Endothelial cell of umbilical vein (primary cell): ENCODE data around the gene BRD1. TPM values are rescaled to one million over a fixed set of nuclear protein-coding genes. Genes with fewer than 3 reads are reported as not detected.
A peak's percentile ranks its signal among the peaks of the same experiment; 100 is the strongest.

Source experiments
- BruUV-seq: library from RNA; stranded (reverse); fragments of 400-500 nt; replicated peaks from 2 replicates; lab custom pipeline; 2021; lab: Mats Ljungman, UMichigan
- CTCF ChIA-PET: fragments of 300-600, 350-600 bp; sonication (Branson Sonifier 250); formaldehyde crosslinking; loops from one replicate; lab custom pipeline; 2021; ENCODE audit warnings: antibody characterized with exemption, inconsistent platforms; lab: Charles Lee
- POLR2A ChIA-PET: fragments of 300-600, 350-600 bp; sonication (Branson Sonifier 250); formaldehyde crosslinking; loops from one replicate; lab custom pipeline; 2021; ENCODE audit warnings: antibody characterized with exemption, inconsistent platforms; lab: Charles Lee
- DNase-seq: peaks from one replicate; pipeline ENCODE4 v3.0.0-alpha.2; 2011; ENCODE audit warnings: low read depth, low spot score
- FAIRE-seq: peaks from 2 replicates; lab custom pipeline; 2011; peaks lifted over from hg19 to GRCh38; lab: Jason Lieb, UNC
- H2AFZ ChIP-seq: 2 replicates; pipeline ENCODE4 v1.6.0; 2012; ENCODE audit warnings: low read depth, low read length, control low read depth, inconsistent platforms
- H3K27ac ChIP-seq: 2 replicates; pipeline ENCODE4 v1.5.1; 2011; ENCODE audit warnings: low read depth, mild to moderate bottlenecking, control low read depth, low read length, moderate library complexity; ENCODE audit not compliant: insufficient read depth
- H3K27me3 ChIP-seq, 2 experiments: 2 replicates each; pipeline versions ENCODE4 v1.6.0 to v1.6.1; 2011; ENCODE audit warnings: low read length in 2 of 2, mixed read lengths in 1 of 2; ENCODE audit not compliant: control insufficient read depth in 2 of 2, insufficient read depth in 2 of 2
- H3K36me3 ChIP-seq, 2 experiments: 2 replicates in 1 of 2; 3 replicates in 1 of 2; pipeline ENCODE4 v1.5.1; 2011; ENCODE audit warnings: low read length in 2 of 2, mild to moderate bottlenecking in 1 of 2, moderate library complexity in 1 of 2; ENCODE audit not compliant: control insufficient read depth in 2 of 2, insufficient read depth in 2 of 2; ENCODE audit errors: extremely low read depth in 1 of 2
- H3K4me1 ChIP-seq: 3 replicates; pipeline ENCODE4 v1.5.1; 2011; ENCODE audit warnings: mild to moderate bottlenecking, low read length; ENCODE audit not compliant: control insufficient read depth, insufficient read depth; ENCODE audit errors: extremely low read depth
- H3K4me2 ChIP-seq: 2 replicates; pipeline ENCODE4 v1.6.1; 2011; ENCODE audit warnings: low read length, control low read depth, mixed read lengths; ENCODE audit not compliant: insufficient read depth
- H3K4me3 ChIP-seq, 3 experiments: fragments of 200-600 bp in 1 of 3; sonication (generic), shearing (Covaris generic) in 1 of 3; replicated peaks in 1 of 3; 2 replicates each; pipeline ENCODE4 v1.5.1; 2011 to 2016; ENCODE audit warnings: control low read depth in 3 of 3, low read length in 3 of 3, mild to moderate bottlenecking in 2 of 3, inconsistent platforms in 1 of 3, low read depth in 1 of 3, moderate library complexity in 1 of 3; ENCODE audit not compliant: insufficient read depth in 1 of 3
- H3K79me2 ChIP-seq: 2 replicates; pipeline ENCODE4 v1.6.0; 2012; ENCODE audit warnings: low read length, inconsistent platforms; ENCODE audit not compliant: control insufficient read depth, insufficient read depth
- H3K9ac ChIP-seq: replicated peaks from 2 replicates; pipeline ENCODE3; 2011; ENCODE audit warnings: low read length, control low read depth; ENCODE audit not compliant: insufficient read depth; ENCODE audit errors: extremely low read depth
- H3K9me1 ChIP-seq: replicated peaks from 3 replicates; pipeline ENCODE4 v1.6.0; 2011; ENCODE audit warnings: mild to moderate bottlenecking, low read length; ENCODE audit not compliant: control insufficient read depth, insufficient read depth; ENCODE audit errors: extremely low read depth
- H3K9me3 ChIP-seq: replicated peaks from 2 replicates; pipeline ENCODE4 v1.5.1; 2012; ENCODE audit warnings: low read length, inconsistent platforms; ENCODE audit not compliant: control insufficient read depth, insufficient read depth
- H4K20me1 ChIP-seq: replicated peaks from 2 replicates; pipeline ENCODE3; 2011; ENCODE audit warnings: mild to moderate bottlenecking, low read length; ENCODE audit not compliant: control insufficient read depth, insufficient read depth; ENCODE audit errors: extremely low read depth
- CTCF ChIP-seq, 2 donors: IDR thresholded peaks; 1 replicate in 1 of 2; 2 replicates in 1 of 2; pipeline ENCODE4 v1.5.1; 2011; ENCODE audit warnings: low read length in 2 of 2, mild to moderate bottlenecking in 2 of 2, moderate library complexity in 2 of 2, control low read depth in 1 of 2, inconsistent platforms in 1 of 2, low read depth in 1 of 2; ENCODE audit not compliant: insufficient read depth in 1 of 2; ENCODE audit errors: extremely low read depth in 1 of 2
- EZH2 ChIP-seq: IDR thresholded peaks from 2 replicates; pipeline ENCODE4 v1.6.1; 2012; ENCODE audit warnings: borderline replicate concordance, low read depth, mild to moderate bottlenecking, moderate library complexity, low read length, inconsistent platforms; ENCODE audit not compliant: severe bottlenecking
- FOS ChIP-seq: IDR thresholded peaks from 2 replicates; pipeline ENCODE4 v1.6.1; 2011; ENCODE audit warnings: mild to moderate bottlenecking, low read length, moderate library complexity, borderline replicate concordance; ENCODE audit not compliant: insufficient read depth
- GATA2 ChIP-seq: IDR thresholded peaks from 2 replicates; pipeline ENCODE4 v1.7.0; 2011; ENCODE audit warnings: low read depth, mild to moderate bottlenecking, moderate library complexity, mixed read lengths, low read length; ENCODE audit not compliant: insufficient read length, insufficient read depth
- JUN ChIP-seq: IDR thresholded peaks from 2 replicates; pipeline ENCODE4 v1.6.1; 2011; ENCODE audit warnings: borderline replicate concordance, low read depth; ENCODE audit not compliant: insufficient read length, insufficient read depth
- MAX ChIP-seq: IDR thresholded peaks from 2 replicates; pipeline ENCODE4 v1.6.1; 2011; ENCODE audit not compliant: insufficient read depth, insufficient read length
- MYC ChIP-seq: IDR thresholded peaks from one replicate; pipeline ENCODE4 v1.6.1; 2011; ENCODE audit warnings: mild to moderate bottlenecking, low read depth, low read length
- POLR2A ChIP-seq: IDR thresholded peaks from 2 replicates; pipeline ENCODE4 v1.6.1; 2012; ENCODE audit warnings: low read depth, mild to moderate bottlenecking, control low read depth, low read length
- POLR2AphosphoS5 ChIP-seq: IDR thresholded peaks from 2 replicates; pipeline ENCODE4 v1.6.1; 2012; ENCODE audit warnings: low read depth, mild to moderate bottlenecking, control low read depth, low read length, moderate library complexity; ENCODE audit not compliant: insufficient read depth
- dilution Hi-C: fragments of 300-500 bp; cut with MboI; formaldehyde crosslinking; loops from one replicate; pipeline ENCODE4 v1.15.0; 2019; ENCODE audit warnings: low sequenced_read_pairs; ENCODE audit not compliant: extremely low pct_ligation_motif_present
- intact Hi-C: fragments of 100-400 bp; cut with micrococcal nuclease; formaldehyde crosslinking; loops from one replicate; pipeline ENCODE4 v1.10.0; 2022
- polyA plus RNA-seq, 4 experiments: library from polyadenylated mRNA; depleted of rRNA in 3 of 4; stranded (reverse) in 3 of 4; unstranded in 1 of 4; fragments of >200 nt; gene quantifications; 2 replicates each; pipeline versions ENCODE4 v1.2.1 to v1.2.3, GENCODE V29; 2011 to 2012; ENCODE audit warnings: missing spikeins in 1 of 4
- total RNA-seq: library from RNA; stranded (reverse); gene quantifications from 2 replicates; pipeline ENCODE4 v1.2.3, GENCODE V29; 2021

BRD1 gene
- total and polyA plus RNA-seq, 2 donors (not counting 3 experiments of a cell fraction or from before 2014, with no cell fraction given), result 8.1 to 41.1 TPM

GRCh38 chr22:49773531-49773930, 54.1 kb downstream of the BRD1 start:
- Histone ChIP-seq H3K4me3 (no peak overlapping the region), H3K9me1 (no peaks in the 10 kb centered on the region), H3K9me3 (no peaks in the 10 kb centered on the region), H3K9ac (no peak overlapping the region), H3K4me2 (no peak overlapping the region), H2AFZ (no peak overlapping the region), H3K79me2 (peaks cover 2% of the 10 kb centered on the region), H3K27ac (no peak overlapping the region), H3K4me1 (no peaks in the 10 kb centered on the region), H4K20me1 (no peaks in the 10 kb centered on the region), H3K27me3 (no peaks in the 10 kb centered on the region), H3K36me3 (peaks cover 16 to 32% of the 10 kb centered on the region in 2 experiments)
- no peak for DNase-seq
- intact Hi-C loops, result no loop called here
- BruUV-seq, result TSS peak; percentile 77
- CTCF ChIA-PET, result no interaction called here
- TF ChIP-seq JUN (no peak), CTCF (IDR thresholded peaks at IDR 0.05; ENCODE audit: extremely low read depth in 1 of 2, insufficient read depth in 1 of 2, low read depth in 1 of 2, low read length in 2 of 2) (no peak), EZH2 (no peak), FOS (no peak), GATA2 (no peak), MAX (no peak), POLR2AphosphoS5 (no peak), POLR2A (no peak), MYC (no peak)
- dilution Hi-C loops, result no loop called here
- FAIRE-seq, result no peak
- POLR2A ChIA-PET, result no interaction called here
